HEK293 (cell line): Measurements from ENCODE around the gene EPB41L2.

Experiments used
- EGR2 ChIP-seq: fragments of 450-650 bp; formaldehyde crosslinking; IDR thresholded peaks from 2 replicates; pipeline ENCODE4 v1.5.1; 2016; ENCODE audit warnings: low read depth, missing biosample characterization, missing genetic modification characterization
- GLI2 ChIP-seq: fragments of 450-650 bp; formaldehyde crosslinking; IDR thresholded peaks from 2 replicates; pipeline ENCODE4; 2017; ENCODE audit warnings: missing biosample characterization, missing genetic modification characterization, low read depth, borderline replicate concordance
- OSR2 ChIP-seq: fragments of 450-650 bp; formaldehyde crosslinking; IDR thresholded peaks from 2 replicates; pipeline ENCODE4 v1.5.1; 2016; ENCODE audit warnings: missing biosample characterization, missing genetic modification characterization
- PRDM1 ChIP-seq: fragments of 450-650 bp; formaldehyde crosslinking; IDR thresholded peaks from 2 replicates; pipeline ENCODE4; 2016; ENCODE audit warnings: missing biosample characterization, missing genetic modification characterization
- PRDM6 ChIP-seq: fragments of 450-650 bp; formaldehyde crosslinking; IDR thresholded peaks from 2 replicates; pipeline ENCODE4 v1.5.1; 2017; ENCODE audit warnings: missing biosample characterization, missing genetic modification characterization
- SP3 ChIP-seq: fragments of 450-650 bp; formaldehyde crosslinking; IDR thresholded peaks from 2 replicates; pipeline ENCODE4 v1.5.1; 2016; ENCODE audit warnings: missing biosample characterization, missing genetic modification characterization
- YY1 ChIP-seq: fragments of 450-650 bp; formaldehyde crosslinking; IDR thresholded peaks from 2 replicates; pipeline ENCODE4 v1.5.1; 2018; ENCODE audit warnings: missing biosample characterization, missing genetic modification characterization
- ZNF10 ChIP-seq: fragments of 450-650 bp; formaldehyde crosslinking; IDR thresholded peaks from 2 replicates; pipeline ENCODE4 v1.5.1; 2017; ENCODE audit warnings: missing biosample characterization, missing genetic modification characterization
- ZNF121 ChIP-seq: fragments of 450-650 bp; formaldehyde crosslinking; IDR thresholded peaks from 2 replicates; pipeline ENCODE4 v1.5.1; 2016; ENCODE audit warnings: missing biosample characterization, missing genetic modification characterization
- ZNF133 ChIP-seq: fragments of 450-650 bp; formaldehyde crosslinking; IDR thresholded peaks from 2 replicates; pipeline ENCODE4 v1.5.1; 2016; ENCODE audit warnings: missing biosample characterization, missing genetic modification characterization
- ZNF202 ChIP-seq: fragments of 450-650 bp; formaldehyde crosslinking; IDR thresholded peaks from 2 replicates; pipeline ENCODE4 v1.5.1; 2016; ENCODE audit warnings: missing biosample characterization, missing genetic modification characterization, borderline replicate concordance
- ZNF311 ChIP-seq: fragments of 450-650 bp; formaldehyde crosslinking; IDR thresholded peaks from 2 replicates; pipeline ENCODE4 v1.5.1; 2017; ENCODE audit warnings: missing biosample characterization, missing genetic modification characterization, borderline replicate concordance
- ZNF354C ChIP-seq: fragments of 450-650 bp; formaldehyde crosslinking; IDR thresholded peaks from 2 replicates; pipeline ENCODE4 v1.5.1; 2016; ENCODE audit warnings: missing biosample characterization, missing genetic modification characterization, low read depth, borderline replicate concordance
- ZNF416 ChIP-seq: fragments of 450-650 bp; formaldehyde crosslinking; IDR thresholded peaks from 2 replicates; pipeline ENCODE4 v1.5.1; 2016; ENCODE audit warnings: missing biosample characterization, missing genetic modification characterization
- ZNF548 ChIP-seq: fragments of 450-650 bp; formaldehyde crosslinking; IDR thresholded peaks from 2 replicates; pipeline ENCODE4 v1.5.1; 2016; ENCODE audit warnings: missing biosample characterization, missing genetic modification characterization
- ZNF561 ChIP-seq: fragments of 450-650 bp; IDR thresholded peaks from 2 replicates; pipeline ENCODE4 v1.5.1; 2018; ENCODE audit warnings: missing biosample characterization, missing genetic modification characterization, borderline replicate concordance
- ZNF660 ChIP-seq: fragments of 450-650 bp; IDR thresholded peaks from 2 replicates; pipeline ENCODE4 v1.5.1; 2018; ENCODE audit warnings: missing biosample characterization, mild to moderate bottlenecking, missing genetic modification characterization
- ZNF677 ChIP-seq: fragments of 450-650 bp; IDR thresholded peaks from 2 replicates; pipeline ENCODE4 v1.5.0; 2018; ENCODE audit warnings: missing biosample characterization, mild to moderate bottlenecking, missing genetic modification characterization, moderate library complexity
- ZNF768 ChIP-seq: fragments of 450-650 bp; formaldehyde crosslinking; IDR thresholded peaks from 2 replicates; pipeline ENCODE4 v1.5.1; 2018; ENCODE audit warnings: missing biosample characterization, mild to moderate bottlenecking, missing genetic modification characterization
- ZNF791 ChIP-seq: fragments of 450-650 bp; formaldehyde crosslinking; IDR thresholded peaks from 2 replicates; pipeline ENCODE4 v1.5.1; 2016; ENCODE audit warnings: missing biosample characterization, missing genetic modification characterization
- ZNF837 ChIP-seq: fragments of 450-650 bp; formaldehyde crosslinking; IDR thresholded peaks from 2 replicates; pipeline ENCODE4 v1.5.1; 2016; ENCODE audit warnings: missing biosample characterization, missing genetic modification characterization
- ZSCAN18 ChIP-seq: fragments of 450-650 bp; formaldehyde crosslinking; IDR thresholded peaks from 2 replicates; pipeline ENCODE4 v1.5.1; 2016; ENCODE audit warnings: missing biosample characterization, missing genetic modification characterization
- TF ChIP-seq, protein P1 (sequence below): fragments of 450-650 bp; formaldehyde crosslinking; conservative IDR thresholded peaks from 2 replicates; pipeline ENCODE4 v1.5.1; 2016; ENCODE audit warnings: low read depth, missing biosample characterization, missing genetic modification characterization
- TF ChIP-seq, protein P2 (sequence below): fragments of 450-650 bp; formaldehyde crosslinking; IDR thresholded peaks from 2 replicates; pipeline ENCODE4 v1.5.1; 2016; ENCODE audit warnings: missing biosample characterization, missing genetic modification characterization
- TF ChIP-seq, protein P3 (sequence below): fragments of 450-650 bp; formaldehyde crosslinking; IDR thresholded peaks from 2 replicates; pipeline ENCODE4 v1.5.1; 2016; ENCODE audit warnings: missing biosample characterization, missing genetic modification characterization
- TF ChIP-seq, protein P4 (sequence below): fragments of 450-650 bp; IDR thresholded peaks from 2 replicates; pipeline ENCODE4 v1.5.1; 2018; ENCODE audit warnings: missing biosample characterization, missing genetic modification characterization

The EPB41L2 gene

GRCh38 chr6:130955755-130956154, 107.3 kb downstream of the EPB41L2 start (continued):
- TF ChIP-seq, protein P1, sequence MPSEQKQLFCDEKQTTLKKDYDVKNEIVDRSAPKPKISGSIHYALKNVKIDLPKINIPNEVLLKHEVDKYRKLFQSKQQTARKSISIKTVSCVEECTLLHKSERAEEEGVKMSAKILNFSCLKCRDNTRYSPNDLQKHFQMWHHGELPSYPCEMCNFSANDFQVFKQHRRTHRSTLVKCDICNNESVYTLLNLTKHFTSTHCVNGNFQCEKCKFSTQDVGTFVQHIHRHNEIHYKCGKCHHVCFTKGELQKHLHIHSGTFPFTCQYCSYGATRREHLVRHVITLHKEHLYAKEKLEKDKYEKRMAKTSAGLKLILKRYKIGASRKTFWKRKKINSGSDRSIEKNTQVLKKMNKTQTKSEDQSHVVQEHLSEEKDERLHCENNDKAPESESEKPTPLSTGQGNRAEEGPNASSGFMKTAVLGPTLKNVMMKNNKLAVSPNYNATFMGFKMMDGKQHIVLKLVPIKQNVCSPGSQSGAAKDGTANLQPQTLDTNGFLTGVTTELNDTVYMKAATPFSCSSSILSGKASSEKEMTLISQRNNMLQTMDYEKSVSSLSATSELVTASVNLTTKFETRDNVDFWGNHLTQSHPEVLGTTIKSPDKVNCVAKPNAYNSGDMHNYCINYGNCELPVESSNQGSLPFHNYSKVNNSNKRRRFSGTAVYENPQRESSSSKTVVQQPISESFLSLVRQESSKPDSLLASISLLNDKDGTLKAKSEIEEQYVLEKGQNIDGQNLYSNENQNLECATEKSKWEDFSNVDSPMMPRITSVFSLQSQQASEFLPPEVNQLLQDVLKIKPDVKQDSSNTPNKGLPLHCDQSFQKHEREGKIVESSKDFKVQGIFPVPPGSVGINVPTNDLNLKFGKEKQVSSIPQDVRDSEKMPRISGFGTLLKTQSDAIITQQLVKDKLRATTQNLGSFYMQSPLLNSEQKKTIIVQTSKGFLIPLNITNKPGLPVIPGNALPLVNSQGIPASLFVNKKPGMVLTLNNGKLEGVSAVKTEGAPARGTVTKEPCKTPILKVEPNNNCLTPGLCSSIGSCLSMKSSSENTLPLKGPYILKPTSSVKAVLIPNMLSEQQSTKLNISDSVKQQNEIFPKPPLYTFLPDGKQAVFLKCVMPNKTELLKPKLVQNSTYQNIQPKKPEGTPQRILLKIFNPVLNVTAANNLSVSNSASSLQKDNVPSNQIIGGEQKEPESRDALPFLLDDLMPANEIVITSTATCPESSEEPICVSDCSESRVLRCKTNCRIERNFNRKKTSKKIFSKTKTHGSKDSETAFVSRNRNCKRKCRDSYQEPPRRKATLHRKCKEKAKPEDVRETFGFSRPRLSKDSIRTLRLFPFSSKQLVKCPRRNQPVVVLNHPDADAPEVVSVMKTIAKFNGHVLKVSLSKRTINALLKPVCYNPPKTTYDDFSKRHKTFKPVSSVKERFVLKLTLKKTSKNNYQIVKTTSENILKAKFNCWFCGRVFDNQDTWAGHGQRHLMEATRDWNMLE (tag by site-specific recombination): no peak
- TF ChIP-seq, protein P2, sequence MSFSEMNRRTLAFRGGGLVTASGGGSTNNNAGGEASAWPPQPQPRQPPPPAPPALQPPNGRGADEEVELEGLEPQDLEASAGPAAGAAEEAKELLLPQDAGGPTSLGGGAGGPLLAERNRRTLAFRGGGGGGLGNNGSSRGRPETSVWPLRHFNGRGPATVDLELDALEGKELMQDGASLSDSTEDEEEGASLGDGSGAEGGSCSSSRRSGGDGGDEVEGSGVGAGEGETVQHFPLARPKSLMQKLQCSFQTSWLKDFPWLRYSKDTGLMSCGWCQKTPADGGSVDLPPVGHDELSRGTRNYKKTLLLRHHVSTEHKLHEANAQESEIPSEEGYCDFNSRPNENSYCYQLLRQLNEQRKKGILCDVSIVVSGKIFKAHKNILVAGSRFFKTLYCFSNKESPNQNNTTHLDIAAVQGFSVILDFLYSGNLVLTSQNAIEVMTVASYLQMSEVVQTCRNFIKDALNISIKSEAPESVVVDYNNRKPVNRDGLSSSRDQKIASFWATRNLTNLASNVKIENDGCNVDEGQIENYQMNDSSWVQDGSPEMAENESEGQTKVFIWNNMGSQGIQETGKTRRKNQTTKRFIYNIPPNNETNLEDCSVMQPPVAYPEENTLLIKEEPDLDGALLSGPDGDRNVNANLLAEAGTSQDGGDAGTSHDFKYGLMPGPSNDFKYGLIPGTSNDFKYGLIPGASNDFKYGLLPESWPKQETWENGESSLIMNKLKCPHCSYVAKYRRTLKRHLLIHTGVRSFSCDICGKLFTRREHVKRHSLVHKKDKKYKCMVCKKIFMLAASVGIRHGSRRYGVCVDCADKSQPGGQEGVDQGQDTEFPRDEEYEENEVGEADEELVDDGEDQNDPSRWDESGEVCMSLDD: no peak
- TF ChIP-seq ZNF311: no peak
- TF ChIP-seq ZNF677 (tag by site-specific recombination): no peak
- TF ChIP-seq EGR2: no peak
- TF ChIP-seq ZSCAN18: no peak
- TF ChIP-seq ZNF121 (tag by site-specific recombination): no peak
- 0 out of 2 replicates have a peak, but pooled peaks have one; percentile 47 for TF ChIP-seq ZNF660
- no peak for TF ChIP-seq GLI2 (tag by site-specific recombination)
- TF ChIP-seq ZNF10: peak; percentile 38; the same call in 1 of the 2 replicates
- no peak for TF ChIP-seq ZNF791 (tag by site-specific recombination)
- TF ChIP-seq ZNF354C: no peak
- TF ChIP-seq ZNF202 (tag by site-specific recombination): no peak
- TF ChIP-seq ZNF837 (tag by site-specific recombination): no peak
- no peak for TF ChIP-seq ZNF548 (tag by site-specific recombination)
- TF ChIP-seq YY1 (tag by site-specific recombination): no peak
- TF ChIP-seq, protein P3, sequence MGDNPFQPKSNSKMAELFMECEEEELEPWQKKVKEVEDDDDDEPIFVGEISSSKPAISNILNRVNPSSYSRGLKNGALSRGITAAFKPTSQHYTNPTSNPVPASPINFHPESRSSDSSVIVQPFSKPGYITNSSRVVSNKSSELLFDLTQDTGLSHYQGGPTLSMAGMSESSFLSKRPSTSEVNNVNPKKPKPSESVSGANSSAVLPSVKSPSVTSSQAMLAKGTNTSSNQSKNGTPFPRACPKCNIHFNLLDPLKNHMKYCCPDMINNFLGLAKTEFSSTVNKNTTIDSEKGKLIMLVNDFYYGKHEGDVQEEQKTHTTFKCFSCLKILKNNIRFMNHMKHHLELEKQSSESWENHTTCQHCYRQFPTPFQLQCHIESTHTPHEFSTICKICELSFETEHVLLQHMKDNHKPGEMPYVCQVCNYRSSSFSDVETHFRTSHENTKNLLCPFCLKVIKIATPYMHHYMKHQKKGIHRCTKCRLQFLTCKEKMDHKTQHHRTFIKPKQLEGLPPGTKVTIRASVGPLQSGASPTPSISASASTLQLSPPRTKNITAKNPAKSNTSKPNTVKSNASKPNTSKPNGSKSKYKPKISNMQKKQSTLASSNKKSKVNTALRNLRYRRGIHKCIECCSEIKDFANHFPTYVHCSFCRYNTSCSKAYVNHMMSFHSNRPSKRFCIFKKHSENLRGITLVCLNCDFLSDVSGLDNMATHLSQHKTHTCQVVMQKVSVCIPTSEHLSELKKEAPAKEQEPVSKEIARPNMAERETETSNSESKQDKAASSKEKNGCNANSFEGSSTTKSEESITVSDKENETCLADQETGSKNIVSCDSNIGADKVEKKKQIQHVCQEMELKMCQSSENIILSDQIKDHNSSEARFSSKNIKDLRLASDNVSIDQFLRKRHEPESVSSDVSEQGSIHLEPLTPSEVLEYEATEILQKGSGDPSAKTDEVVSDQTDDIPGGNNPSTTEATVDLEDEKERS (tag by site-specific recombination): no peak
- TF ChIP-seq OSR2: peak; percentile 89
- no peak for TF ChIP-seq SP3 (tag by site-specific recombination)
- TF ChIP-seq PRDM6 (tag by site-specific recombination): peak; percentile 95
- TF ChIP-seq ZNF561: no peak
- TF ChIP-seq PRDM1 (tag by site-specific recombination): no peak
- TF ChIP-seq, protein P4, sequence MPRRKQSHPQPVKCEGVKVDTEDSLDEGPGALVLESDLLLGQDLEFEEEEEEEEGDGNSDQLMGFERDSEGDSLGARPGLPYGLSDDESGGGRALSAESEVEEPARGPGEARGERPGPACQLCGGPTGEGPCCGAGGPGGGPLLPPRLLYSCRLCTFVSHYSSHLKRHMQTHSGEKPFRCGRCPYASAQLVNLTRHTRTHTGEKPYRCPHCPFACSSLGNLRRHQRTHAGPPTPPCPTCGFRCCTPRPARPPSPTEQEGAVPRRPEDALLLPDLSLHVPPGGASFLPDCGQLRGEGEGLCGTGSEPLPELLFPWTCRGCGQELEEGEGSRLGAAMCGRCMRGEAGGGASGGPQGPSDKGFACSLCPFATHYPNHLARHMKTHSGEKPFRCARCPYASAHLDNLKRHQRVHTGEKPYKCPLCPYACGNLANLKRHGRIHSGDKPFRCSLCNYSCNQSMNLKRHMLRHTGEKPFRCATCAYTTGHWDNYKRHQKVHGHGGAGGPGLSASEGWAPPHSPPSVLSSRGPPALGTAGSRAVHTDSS (tag by site-specific recombination): no peak
- TF ChIP-seq ZNF133: no peak
- TF ChIP-seq ZNF416 (tag by site-specific recombination): no peak
- no peak for TF ChIP-seq ZNF768 (tag by site-specific recombination)
